HL-60/S4 treated with retinoic acid at 250 ng/mL for 4 days and 3 days (cell line): Measurements from ENCODE around the gene CHIA.
"Not testable (repeated sequence)": the region's sequence is repeated elsewhere in the genome, so short reads cannot be mapped to it uniquely, and the experiment has no call there.

Source experiments
- in situ Hi-C: fragments of 300-500 bp; cut with MboI; formaldehyde crosslinking; loops from 2 replicates; pipeline ENCODE4 v1.7.0; 2022; ENCODE audit warnings: low sequenced_read_pairs

Gene CHIA

GRCh38 chr1:111283838-111284237 lies 6.8 kb upstream of the CHIA start:
- in situ Hi-C loops = no loop called here

- in situ Hi-C loops = no loop called here
Measured at GRCh38 chr1:111285879-111286278, 4.8 kb upstream of the CHIA start.

- in situ Hi-C loops = no loop called here
Measured at GRCh38 chr1:111286912-111287311, 3.7 kb upstream of the CHIA start.

- in situ Hi-C loops = no loop called here
Measured at GRCh38 chr1:111289371-111289770, 1.3 kb upstream of the CHIA start.

- in situ Hi-C loops = no loop called here
Measured at GRCh38 chr1:111290104-111290503, 547 bp upstream of the CHIA start.

GRCh38 chr1:111294390-111294789 lies 3.7 kb downstream of the CHIA start:
- in situ Hi-C loops = no loop called here

- in situ Hi-C loops = no loop called here
Measured at GRCh38 chr1:111302374-111302773, 11.7 kb downstream of the CHIA start.

GRCh38 chr1:111309690-111310089 lies 19.0 kb downstream of the CHIA start:
- in situ Hi-C loops = no loop called here

GRCh38 chr1:111318523-111318922 lies 27.9 kb downstream of the CHIA start:
- in situ Hi-C loops = no loop called here

GRCh38 chr1:111320066-111320879 lies 29.6 kb downstream of the CHIA start:
- in situ Hi-C loops = no loop called here

GRCh38 chr1:111323231-111323630 lies 32.6 kb downstream of the CHIA start:
- in situ Hi-C loops = no loop called here

- in situ Hi-C loops = no loop called here
Measured at GRCh38 chr1:111332190-111332589, 41.5 kb downstream of the CHIA start.

GRCh38 chr1:111334169-111334568 lies 43.5 kb downstream of the CHIA start:
- in situ Hi-C loops = no loop called here

- in situ Hi-C loops = not testable (repeated sequence)
Measured at GRCh38 chr1:111335214-111335877, 44.7 kb downstream of the CHIA start.

GRCh38 chr1:111338849-111339248 lies 48.2 kb downstream of the CHIA start:
- in situ Hi-C loops = not testable (repeated sequence)

- in situ Hi-C loops = no loop called here
Measured at GRCh38 chr1:111346089-111346885, 55.6 kb downstream of the CHIA start.

- in situ Hi-C loops = no loop called here
Measured at GRCh38 chr1:111347026-111347425, 56.4 kb downstream of the CHIA start.

GRCh38 chr1:111351700-111352099 lies 61.0 kb downstream of the CHIA start:
- in situ Hi-C loops = no loop called here

GRCh38 chr1:111354584-111354983 lies 63.9 kb downstream of the CHIA start:
- in situ Hi-C loops = no loop called here

- in situ Hi-C loops = no loop called here
Measured at GRCh38 chr1:111358964-111359363, 68.3 kb downstream of the CHIA start.

- in situ Hi-C loops = no loop called here
Measured at GRCh38 chr1:111359376-111359775, 68.7 kb downstream of the CHIA start.

- in situ Hi-C loops = not testable (repeated sequence)
Measured at GRCh38 chr1:111360257-111360656, 69.6 kb downstream of the CHIA start.
